ENCODE measurements around the gene RNF182. TPM values are rescaled to one million over a fixed set of nuclear protein-coding genes. Genes with fewer than 3 reads are reported as not detected.

The RNF182 gene
- total RNA-seq, 1 experiment from 2014 or later = 3.7 TPM

DNA sequence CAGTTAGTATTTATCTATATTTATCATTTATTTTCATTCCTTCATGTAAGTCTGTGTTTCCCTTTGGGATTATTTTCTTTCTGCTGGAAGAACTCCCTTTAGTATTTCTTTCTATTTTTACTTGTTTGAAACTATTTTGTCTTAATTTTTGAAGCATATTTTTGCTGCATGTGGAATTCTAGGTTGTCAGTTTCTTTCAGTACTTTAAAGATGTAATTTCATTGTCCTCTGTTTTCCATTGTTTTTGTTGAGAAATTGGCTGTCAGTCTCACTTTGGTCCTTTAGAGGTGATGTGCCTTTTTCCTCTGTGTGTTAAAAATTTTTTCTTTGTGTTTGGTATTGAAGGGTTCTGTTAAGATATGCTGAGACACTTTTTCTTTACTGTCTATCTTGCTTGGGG lies 17.1 kb downstream of the RNF182 start:
- Histone ChIP-seq H4K5ac (ENCODE audit: insufficient read length, low read depth, low read length) (no peak overlapping the region), H2BK15ac (ENCODE audit: low read depth, low read length) (no peak overlapping the region), H4K91ac (ENCODE audit: insufficient read length, low read depth, low read length) (no peak overlapping the region), H2BK120ac (ENCODE audit: low read depth, low read length, poor library complexity, severe bottlenecking) (no peak overlapping the region), H3K18ac (ENCODE audit: insufficient read length, low read depth, low read length) (no peak overlapping the region), H3K79me2 (ENCODE audit: insufficient read depth, low read length) (no peaks in the 10 kb centered on the region), H3K23ac (ENCODE audit: insufficient read length, low read depth, low read length) (no peak overlapping the region), H3K4ac (ENCODE audit: low read depth, low read length) (no peak overlapping the region), H3K4me1 (ENCODE audit: insufficient read depth, low read length) (no peaks in the 10 kb centered on the region; the same call in 1 of the 2 replicates), H3K9me3 (ENCODE audit: control insufficient read depth, low read depth, low read length) (no peaks in the 10 kb centered on the region), H3K56ac (ENCODE audit: insufficient read length, low read depth, low read length) (no peak overlapping the region), H3K27me3 (ENCODE audit: insufficient read depth, low read length) (no peaks in the 10 kb centered on the region), H4K20me1 (ENCODE audit: control insufficient read depth, insufficient read depth, insufficient read length) (no peaks in the 10 kb centered on the region), H3T11ph (ENCODE audit: low read length) (no peak overlapping the region), H4K8ac (replicated peaks; ENCODE audit: insufficient read length, low read depth, low read length) (no peak overlapping the region), H3K79me1 (ENCODE audit: insufficient read depth, low read depth, low read length, poor library complexity, severe bottlenecking) (no peaks in the 10 kb centered on the region), H3K4me2 (ENCODE audit: insufficient read depth, insufficient read length, low read length) (no peak overlapping the region), H3K27ac (ENCODE audit: insufficient read length, low read depth, low read length) (no peak overlapping the region), H2BK5ac (ENCODE audit: insufficient read length, low read length) (no peak overlapping the region), H3K23me2 (ENCODE audit: insufficient read length, low read depth, low read length, poor library complexity, severe bottlenecking) (no peaks in the 10 kb centered on the region), H2AK5ac (ENCODE audit: insufficient read length, low read length) (no peak overlapping the region), H2AFZ (ENCODE audit: low read length) (no peak overlapping the region), H2BK12ac (ENCODE audit: insufficient read length, low read depth, low read length) (no peak overlapping the region), H3K14ac (ENCODE audit: insufficient read depth, low read length) (no peak overlapping the region), H2BK20ac (ENCODE audit: low read depth, low read length, poor library complexity, severe bottlenecking) (no peak overlapping the region), H3K9ac (ENCODE audit: extremely low read depth, insufficient read length, low read length) (no peak overlapping the region)
- peaks cover 11 to 15% of the 10 kb centered on the region in 2 experiments for H3K4me1 Mint-ChIP-seq
- TF ChIP-seq, protein P1, sequence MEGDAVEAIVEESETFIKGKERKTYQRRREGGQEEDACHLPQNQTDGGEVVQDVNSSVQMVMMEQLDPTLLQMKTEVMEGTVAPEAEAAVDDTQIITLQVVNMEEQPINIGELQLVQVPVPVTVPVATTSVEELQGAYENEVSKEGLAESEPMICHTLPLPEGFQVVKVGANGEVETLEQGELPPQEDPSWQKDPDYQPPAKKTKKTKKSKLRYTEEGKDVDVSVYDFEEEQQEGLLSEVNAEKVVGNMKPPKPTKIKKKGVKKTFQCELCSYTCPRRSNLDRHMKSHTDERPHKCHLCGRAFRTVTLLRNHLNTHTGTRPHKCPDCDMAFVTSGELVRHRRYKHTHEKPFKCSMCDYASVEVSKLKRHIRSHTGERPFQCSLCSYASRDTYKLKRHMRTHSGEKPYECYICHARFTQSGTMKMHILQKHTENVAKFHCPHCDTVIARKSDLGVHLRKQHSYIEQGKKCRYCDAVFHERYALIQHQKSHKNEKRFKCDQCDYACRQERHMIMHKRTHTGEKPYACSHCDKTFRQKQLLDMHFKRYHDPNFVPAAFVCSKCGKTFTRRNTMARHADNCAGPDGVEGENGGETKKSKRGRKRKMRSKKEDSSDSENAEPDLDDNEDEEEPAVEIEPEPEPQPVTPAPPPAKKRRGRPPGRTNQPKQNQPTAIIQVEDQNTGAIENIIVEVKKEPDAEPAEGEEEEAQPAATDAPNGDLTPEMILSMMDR (conservative IDR thresholded peaks at IDR 0.05) = no peak
- H3K27ac Mint-ChIP-seq = no peak overlapping the region
- H3K9me3 Mint-ChIP-seq = peaks cover 26 to 36% of the 10 kb centered on the region in 2 experiments
- H3K4me3 Mint-ChIP-seq = no peak overlapping the region
- peaks cover 2% of the 10 kb centered on the region; the same call in 1 of the 2 replicates for H3K27me3 Mint-ChIP-seq (ENCODE audit: low read depth)
- peaks cover 17 to 35% (median 20%) of the 10 kb centered on the region in 3 experiments for H3K36me3 Mint-ChIP-seq (ENCODE audit: insufficient read depth in 1 of 3, low read depth in 3 of 3)
- no peak for DNase-seq
